ENCODE results near the gene ARFGEF2.

DNA sequence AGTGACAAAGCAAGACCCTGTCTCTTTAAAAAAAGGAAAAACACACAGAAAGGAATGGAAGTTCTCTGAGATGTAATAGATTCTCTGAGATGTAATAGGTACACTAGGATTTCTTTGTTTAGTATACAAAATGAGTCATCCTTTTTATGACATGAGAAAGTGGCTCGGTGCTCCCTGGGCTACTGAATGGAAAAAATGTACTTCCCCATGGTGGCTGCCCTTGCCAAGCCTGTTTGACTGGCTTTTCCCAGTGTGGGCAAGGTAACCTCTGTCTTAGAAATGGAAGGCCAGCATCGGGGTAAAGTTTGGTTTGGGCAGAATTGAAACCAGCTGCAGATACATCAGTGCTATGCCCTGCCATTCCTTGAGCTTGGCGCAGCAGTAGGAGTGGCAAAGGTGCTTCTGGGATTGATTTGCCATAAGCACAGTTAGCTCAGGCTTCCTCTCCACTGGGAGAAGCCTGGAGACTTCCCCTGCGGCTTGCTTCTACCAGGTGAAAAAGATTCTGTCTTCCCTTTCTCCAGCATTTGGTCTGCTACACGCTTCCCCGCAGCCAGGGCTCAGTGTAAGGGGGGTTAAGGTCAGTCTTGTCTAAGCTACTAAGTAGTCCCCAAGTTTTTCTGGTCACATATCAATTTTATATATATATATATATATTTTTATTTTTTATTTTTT, 24.5 kb downstream of the ARFGEF2 start:
- TF ChIP-seq E2F1 (CRISPR knock-in tag; IDR thresholded peaks at IDR 0.05) (no peak), CBFB (CRISPR knock-in tag; IDR thresholded peaks at IDR 0.05; ENCODE audit: low read depth) (no peak), SP1 (CRISPR knock-in tag; conservative IDR thresholded peaks at IDR 0.05) (no peak), CTCF (IDR thresholded peaks at IDR 0.05) (no peak), FOXK1 (CRISPR knock-in tag; IDR thresholded peaks at IDR 0.05) (no peak)
- TF ChIP-seq, protein P1, sequence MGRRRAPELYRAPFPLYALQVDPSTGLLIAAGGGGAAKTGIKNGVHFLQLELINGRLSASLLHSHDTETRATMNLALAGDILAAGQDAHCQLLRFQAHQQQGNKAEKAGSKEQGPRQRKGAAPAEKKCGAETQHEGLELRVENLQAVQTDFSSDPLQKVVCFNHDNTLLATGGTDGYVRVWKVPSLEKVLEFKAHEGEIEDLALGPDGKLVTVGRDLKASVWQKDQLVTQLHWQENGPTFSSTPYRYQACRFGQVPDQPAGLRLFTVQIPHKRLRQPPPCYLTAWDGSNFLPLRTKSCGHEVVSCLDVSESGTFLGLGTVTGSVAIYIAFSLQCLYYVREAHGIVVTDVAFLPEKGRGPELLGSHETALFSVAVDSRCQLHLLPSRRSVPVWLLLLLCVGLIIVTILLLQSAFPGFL (CRISPR knock-in tag; IDR thresholded peaks at IDR 0.05; ENCODE audit: borderline replicate concordance): no peak

All from WTC11 (cell line).